Mesenchymal stem cell (in vitro differentiated cells and primary cell): Measurements from ENCODE around the gene RBAK.
"Not testable (repeated sequence)": the region's sequence is repeated elsewhere in the genome, so short reads cannot be mapped to it uniquely, and the experiment has no call there.

Experiments
- DNase-seq: peaks from one replicate; pipeline ENCODE4 v3.0.0-alpha.2; 2013
- H2AFZ ChIP-seq: one replicate; pipeline ENCODE4 v1.6.1; 2013; ENCODE audit warnings: low read depth, mild to moderate bottlenecking, control low read depth, inconsistent platforms, low read length, moderate library complexity
- H2AK5ac ChIP-seq: 2 replicates; pipeline ENCODE4 v1.6.1; 2013; ENCODE audit warnings: low read length, moderate library complexity, mild to moderate bottlenecking, inconsistent platforms; ENCODE audit not compliant: severe bottlenecking
- H2BK120ac ChIP-seq: one replicate; pipeline ENCODE4 v1.6.1; 2013; ENCODE audit warnings: low read depth, mild to moderate bottlenecking, inconsistent platforms, low read length, moderate library complexity
- H2BK12ac ChIP-seq, 2 experiments: one replicate each; pipeline ENCODE4 v1.6.1; 2013; ENCODE audit warnings: inconsistent platforms in 2 of 2, low read length in 2 of 2, mild to moderate bottlenecking in 2 of 2, moderate library complexity in 2 of 2, control low read depth in 1 of 2
- H2BK15ac ChIP-seq: one replicate; pipeline ENCODE4 v1.6.1; 2013; ENCODE audit warnings: mild to moderate bottlenecking, low read depth, inconsistent platforms; ENCODE audit not compliant: poor library complexity, severe bottlenecking
- H2BK5ac ChIP-seq: 2 replicates; pipeline ENCODE4 v1.6.1; 2013; ENCODE audit warnings: low read depth, mild to moderate bottlenecking, low read length, control low read depth, inconsistent platforms; ENCODE audit not compliant: poor library complexity, severe bottlenecking
- H3K14ac ChIP-seq, 2 experiments: one replicate each; pipeline ENCODE4 v1.6.1; 2013; ENCODE audit warnings: inconsistent platforms in 2 of 2, low read length in 2 of 2, control low read depth in 1 of 2, mild to moderate bottlenecking in 1 of 2, moderate library complexity in 1 of 2
- H3K18ac ChIP-seq, 2 experiments: one replicate each; pipeline ENCODE4 v1.6.1; 2013; ENCODE audit warnings: inconsistent platforms in 2 of 2, low read length in 2 of 2, control low read depth in 1 of 2, low read depth in 1 of 2, mild to moderate bottlenecking in 1 of 2
- H3K23ac ChIP-seq, 2 experiments: one replicate each; pipeline ENCODE4 v1.6.1; 2013; ENCODE audit warnings: inconsistent platforms in 2 of 2, low read length in 2 of 2, mild to moderate bottlenecking in 2 of 2, moderate library complexity in 2 of 2, control low read depth in 1 of 2
- H3K27ac ChIP-seq: 2 replicates; pipeline ENCODE4 v1.5.1; 2013; ENCODE audit warnings: mild to moderate bottlenecking, moderate library complexity, low read length, control low read depth, inconsistent platforms; ENCODE audit not compliant: poor library complexity, severe bottlenecking
- H3K27me3 ChIP-seq, 2 experiments: 2 replicates each; pipeline versions ENCODE4 v1.6.1 to v1.7.0; 2013; ENCODE audit warnings: low read length in 2 of 2, mild to moderate bottlenecking in 2 of 2, moderate library complexity in 2 of 2, control low read depth in 1 of 2, inconsistent platforms in 1 of 2; ENCODE audit not compliant: control insufficient read depth in 1 of 2, insufficient read depth in 1 of 2
- H3K36me3 ChIP-seq, 2 experiments: 2 replicates each; pipeline versions ENCODE4 v1.6.1 to v1.7.0; 2013; ENCODE audit warnings: low read length in 2 of 2, control low read depth in 1 of 2, inconsistent platforms in 1 of 2, low read depth in 1 of 2, mild to moderate bottlenecking in 1 of 2; ENCODE audit not compliant: insufficient read depth in 2 of 2, control insufficient read depth in 1 of 2
- H3K4ac ChIP-seq, 2 experiments: one replicate each; pipeline ENCODE4 v1.6.1; 2013; ENCODE audit warnings: inconsistent platforms in 2 of 2, low read length in 2 of 2, mild to moderate bottlenecking in 2 of 2, moderate library complexity in 2 of 2, control low read depth in 1 of 2, low read depth in 1 of 2
- H3K4me1 ChIP-seq: 2 replicates; pipeline ENCODE4 v1.6.1; 2013; ENCODE audit warnings: low read depth, low read length, control low read depth; ENCODE audit not compliant: control insufficient read depth, insufficient read depth
- H3K4me2 ChIP-seq: 2 replicates; pipeline ENCODE4 v1.6.1; 2013; ENCODE audit warnings: low read length, mild to moderate bottlenecking, inconsistent platforms; ENCODE audit not compliant: poor library complexity, severe bottlenecking
- H3K4me3 ChIP-seq, 2 experiments: 2 replicates each; pipeline versions ENCODE4 v1.5.1 to v1.7.0; 2013; ENCODE audit warnings: low read length in 2 of 2, mild to moderate bottlenecking in 2 of 2, control low read depth in 1 of 2, low read depth in 1 of 2; ENCODE audit not compliant: insufficient read depth in 1 of 2
- H3K79me1 ChIP-seq: replicated peaks from 2 replicates; pipeline ENCODE4 v1.6.1; 2013; ENCODE audit warnings: mild to moderate bottlenecking, control low read depth, low read length, inconsistent platforms; ENCODE audit not compliant: poor library complexity, severe bottlenecking
- H3K9ac ChIP-seq: 2 replicates; pipeline ENCODE4 v1.7.0; 2013; ENCODE audit warnings: mild to moderate bottlenecking, low read length, moderate library complexity
- H3K9me3 ChIP-seq: 2 replicates; pipeline ENCODE4 v1.7.0; 2013; ENCODE audit warnings: mild to moderate bottlenecking, low read length; ENCODE audit not compliant: control insufficient read depth
- H4K8ac ChIP-seq: one replicate; pipeline ENCODE4 v1.6.1; 2013; ENCODE audit warnings: inconsistent platforms, mild to moderate bottlenecking, low read length, moderate library complexity
- H4K91ac ChIP-seq: one replicate; pipeline ENCODE4 v1.6.1; 2013; ENCODE audit warnings: mild to moderate bottlenecking, low read length, inconsistent platforms
- WGBS: methylation state at CpG from one replicate; pipeline ENCODE4 v1.1.7; 2013; ENCODE audit warnings: mixed read lengths; 5-methylcytosine and 5-hydroxymethylcytosine counted together

RBAK gene

GRCh38 chr7:5046397-5046732 lies 705 bp downstream of the RBAK start:
- not testable (repeated sequence) for H2BK15ac ChIP-seq, H2BK5ac ChIP-seq
- H3K18ac ChIP-seq = peak overlapping the region; percentile 37 to 62

DNA sequence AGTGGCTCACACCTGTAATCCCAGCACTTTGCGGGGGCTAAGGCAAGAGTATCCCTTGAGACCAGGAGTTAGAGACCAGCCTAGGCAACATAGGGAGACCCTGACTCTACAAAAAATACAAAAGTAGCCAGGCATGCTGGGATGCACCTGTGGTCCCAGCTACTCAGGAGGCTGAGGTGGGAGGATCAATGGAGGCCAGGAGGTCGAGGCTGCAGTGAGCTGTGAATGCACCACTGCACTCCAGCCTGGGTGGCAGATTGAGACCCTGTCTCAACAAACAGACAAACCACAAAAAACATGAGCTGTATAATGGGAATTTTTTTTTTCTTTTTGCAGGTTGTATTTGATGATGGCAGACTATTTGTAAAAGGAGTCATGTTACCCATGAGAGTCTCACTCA lies 1.5 kb downstream of the RBAK start:
- H3K79me1 ChIP-seq, H2BK12ac ChIP-seq, H2BK120ac ChIP-seq, H2BK5ac ChIP-seq, H3K27me3 ChIP-seq, H3K14ac ChIP-seq, DNase-seq, H3K4me1 ChIP-seq, H3K18ac ChIP-seq, H4K91ac ChIP-seq, H2BK15ac ChIP-seq, H3K9ac ChIP-seq, H3K4me2 ChIP-seq, H2AFZ ChIP-seq, H3K23ac ChIP-seq, H3K27ac ChIP-seq, H4K8ac ChIP-seq, H3K4ac ChIP-seq, H2AK5ac ChIP-seq: not testable (repeated sequence)
- Histone ChIP-seq H3K4me3 (peak overlapping the region in 1 of 2 experiments; percentile 24), H3K9me3 (peaks cover 29% of the 10 kb centered on the region), H3K36me3 (peaks cover 9 to 35% of the 10 kb centered on the region in 2 experiments)
- 100% methylated on average over 2 of the region's 2 CpGs for WGBS

More at GRCh38 chr7:5046397-5046732, 705 bp downstream of the RBAK start:
- not testable (repeated sequence) for H3K23ac ChIP-seq, H2AK5ac ChIP-seq, H3K27me3 ChIP-seq, H2AFZ ChIP-seq, H3K4me1 ChIP-seq, H2BK120ac ChIP-seq, H3K79me1 ChIP-seq, H3K27ac ChIP-seq, H2BK12ac ChIP-seq
- Histone ChIP-seq H3K4me3 (peak overlapping the region; percentile 88 to 95), H3K4me2 (peak overlapping the region; percentile 77), H3K9me3 (peaks cover 21% of the 10 kb centered on the region), H3K14ac (peak overlapping the region in 1 of 2 experiments; percentile 78), H4K8ac (peak overlapping the region; percentile 60), H3K9ac (peak overlapping the region; percentile 89), H3K36me3 (peaks cover 9 to 27% of the 10 kb centered on the region in 2 experiments), H3K4ac (peak overlapping the region in 1 of 2 experiments; percentile 93), H4K91ac (peak overlapping the region; percentile 27)
- DNase-seq = peak; percentile 27
- WGBS = 0% methylated on average over 15 of the region's 20 CpGs

DNA sequence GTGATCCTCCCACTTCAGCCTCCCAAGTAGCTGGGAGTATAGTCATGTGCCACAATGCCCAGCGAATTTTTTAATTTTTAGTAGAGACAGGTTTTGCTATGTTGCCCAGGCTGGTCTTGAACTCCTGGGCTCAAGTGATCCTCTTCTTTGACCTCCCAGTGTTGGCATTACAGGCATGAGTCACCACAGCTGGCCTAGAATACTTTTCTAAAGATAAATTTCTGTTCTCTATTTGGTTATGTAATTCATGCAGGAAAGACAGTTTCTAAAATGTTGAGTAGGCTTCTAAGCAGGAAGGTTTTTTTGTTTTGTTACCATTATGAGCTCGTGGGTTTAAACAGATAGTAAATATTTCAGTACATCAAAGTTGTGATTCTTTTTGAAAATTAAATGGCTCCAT lies 5.0 kb downstream of the RBAK start:
- Histone ChIP-seq H2BK5ac (no peak overlapping the region), H4K8ac (no peak overlapping the region), H2AK5ac (no peak overlapping the region), H3K4ac (no peak overlapping the region), H2BK15ac (no peak overlapping the region), H3K4me1 (peaks cover 4% of the 10 kb centered on the region), H3K14ac (no peak overlapping the region), H3K9ac (no peak overlapping the region), H3K27ac (no peak overlapping the region), H3K23ac (no peak overlapping the region), H2AFZ (no peak overlapping the region), H3K4me2 (no peak overlapping the region), H3K9me3 (peaks cover 61% of the 10 kb centered on the region), H3K79me1 (peaks cover 3% of the 10 kb centered on the region), H3K36me3 (peaks cover 17 to 68% of the 10 kb centered on the region in 2 experiments), H3K18ac (no peak overlapping the region), H3K27me3 (no peaks in the 10 kb centered on the region), H2BK120ac (no peak overlapping the region), H3K4me3 (no peak overlapping the region), H2BK12ac (no peak overlapping the region), H4K91ac (no peak overlapping the region)
- WGBS = 100% methylated on average over 2 of the region's 2 CpGs
- no peak for DNase-seq

DNA sequence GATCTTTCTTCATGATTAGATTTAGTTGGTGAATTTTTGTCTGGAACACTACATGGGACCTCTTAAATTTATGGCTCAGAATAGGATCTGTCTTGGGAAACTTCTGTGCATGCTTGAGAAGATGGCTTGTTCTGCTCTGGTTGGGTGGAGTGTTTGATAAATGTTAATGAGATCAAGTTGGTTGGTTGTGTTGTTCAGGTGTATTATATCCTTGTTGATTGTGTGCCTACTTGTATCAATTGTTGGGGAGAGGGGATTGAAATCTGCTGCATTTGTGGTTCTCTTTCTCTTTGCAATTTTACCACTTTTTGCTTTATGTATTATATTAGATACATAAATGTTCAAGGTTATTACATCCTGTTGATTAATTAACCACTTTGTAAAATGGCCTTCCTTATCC lies 6.1 kb downstream of the RBAK start:
- H2AK5ac ChIP-seq, DNase-seq: not testable (repeated sequence)

More for the DNA sequence above, 6.1 kb downstream of the RBAK start:
- H2BK5ac ChIP-seq, H4K8ac ChIP-seq, H2AFZ ChIP-seq, H3K14ac ChIP-seq, H4K91ac ChIP-seq, H3K4me2 ChIP-seq, H2BK120ac ChIP-seq, H3K79me1 ChIP-seq, H3K4me1 ChIP-seq, H3K18ac ChIP-seq, H3K23ac ChIP-seq, H3K27ac ChIP-seq, H3K4ac ChIP-seq, H3K27me3 ChIP-seq, H2BK15ac ChIP-seq, H3K9ac ChIP-seq, H2BK12ac ChIP-seq, H3K4me3 ChIP-seq: not testable (repeated sequence)
- Histone ChIP-seq H3K9me3 (peaks cover 70% of the 10 kb centered on the region), H3K36me3 (peaks cover 25 to 77% of the 10 kb centered on the region in 2 experiments)
